T-helper 1 cell (primary cell): ENCODE measurements around the gene XCR1.
"Not testable (repeated sequence)": the region's sequence is repeated elsewhere in the genome, so short reads cannot be mapped to it uniquely, and the experiment has no call there.

Source experiments
- DNase-seq, 5 donors: peaks; one replicate each; pipeline ENCODE4 v3.0.0-alpha.2; 2012 to 2020

The XCR1 gene

GRCh38 chr3:46038916-46039315 is 11.6 kb upstream of the XCR1 start:
- no peak for DNase-seq

GRCh38 chr3:46038071-46038470 is 10.8 kb upstream of the XCR1 start:
- not testable (repeated sequence) for DNase-seq

DNA sequence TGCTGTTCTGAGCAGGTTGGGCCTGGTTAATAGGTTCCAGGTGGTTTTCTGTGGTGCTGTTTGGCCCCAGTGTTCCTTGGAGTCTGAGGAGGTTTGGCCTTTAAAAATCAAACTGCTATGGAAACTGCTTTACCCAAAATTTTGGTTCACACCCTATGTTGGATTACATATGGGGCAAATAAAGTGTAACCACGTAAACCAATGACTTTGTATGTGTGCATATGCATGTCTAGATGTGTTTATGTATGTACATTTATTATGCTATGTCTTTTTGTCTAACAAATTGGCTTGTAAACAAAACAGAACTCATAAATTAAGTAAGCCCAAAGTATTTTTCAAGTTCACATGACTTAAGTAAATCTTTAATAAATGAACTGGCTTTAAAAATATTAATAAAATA is 8.9 kb upstream of the XCR1 start:
- no peak for DNase-seq

- DNase-seq, result no peak
These were observed 4.5 kb upstream of the XCR1 start for GRCh38 chr3:46031747-46032146.

DNA sequence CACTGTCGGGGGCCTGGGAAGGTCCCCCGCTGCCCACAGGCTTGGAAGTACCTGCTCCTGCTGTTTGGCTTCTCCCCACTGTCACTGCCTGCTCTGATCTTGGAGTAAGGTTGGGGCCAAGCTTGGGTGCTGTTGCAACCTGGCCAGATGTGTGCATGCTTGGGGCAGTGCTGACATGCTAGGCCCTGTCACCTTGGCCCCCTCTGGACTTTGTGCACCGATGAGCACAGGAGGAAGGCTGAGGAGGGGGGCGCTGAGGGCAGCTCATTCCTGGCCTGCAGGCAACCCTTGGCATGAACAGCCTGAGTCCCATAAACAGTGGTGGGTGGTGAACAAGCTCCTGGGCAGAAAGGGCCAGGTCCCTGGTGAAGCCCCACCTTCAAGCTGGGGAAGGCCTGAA is 4.0 kb upstream of the XCR1 start:
- DNase-seq, result no peak

DNA sequence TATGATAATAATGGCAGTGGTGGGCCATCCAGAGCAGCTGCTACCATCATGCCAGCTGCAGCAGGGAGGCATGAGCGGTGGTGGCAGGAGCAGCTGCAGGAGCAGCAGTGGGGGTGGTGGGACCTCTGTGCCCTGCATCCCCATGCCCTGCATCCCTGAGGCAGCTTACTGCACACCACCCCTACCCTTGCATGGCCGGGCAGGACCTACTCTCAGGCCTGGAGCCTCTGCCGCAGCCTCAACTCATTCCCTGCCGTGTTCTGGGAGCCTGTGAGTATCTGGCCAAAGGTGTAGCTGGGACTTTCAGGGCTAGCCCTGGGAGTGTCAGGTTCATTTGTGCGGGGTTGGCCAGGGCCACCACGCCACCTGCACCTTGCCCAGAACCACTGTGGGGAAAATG is 3.3 kb upstream of the XCR1 start:
- no peak for DNase-seq

- no peak for DNase-seq
These were observed 2.8 kb upstream of the XCR1 start for GRCh38 chr3:46029953-46030543.

- no peak for DNase-seq
These were observed 584 bp upstream of the XCR1 start for GRCh38 chr3:46027736-46028397.

- DNase-seq, result no peak
These were observed 2.1 kb downstream of the XCR1 start for GRCh38 chr3:46025139-46025538.

- no peak for DNase-seq
These were observed 3.2 kb downstream of the XCR1 start for GRCh38 chr3:46024131-46024530.

GRCh38 chr3:46022909-46023785 is 4.1 kb downstream of the XCR1 start:
- DNase-seq, result no peak

GRCh38 chr3:46021516-46021915 is 5.8 kb downstream of the XCR1 start:
- no peak for DNase-seq

GRCh38 chr3:46020766-46021510 is 6.3 kb downstream of the XCR1 start:
- no peak for DNase-seq

- no peak for DNase-seq
These were observed 7.6 kb downstream of the XCR1 start for GRCh38 chr3:46019707-46020106.

- DNase-seq, result no peak
These were observed 9.6 kb downstream of the XCR1 start for GRCh38 chr3:46017720-46018119.

DNA sequence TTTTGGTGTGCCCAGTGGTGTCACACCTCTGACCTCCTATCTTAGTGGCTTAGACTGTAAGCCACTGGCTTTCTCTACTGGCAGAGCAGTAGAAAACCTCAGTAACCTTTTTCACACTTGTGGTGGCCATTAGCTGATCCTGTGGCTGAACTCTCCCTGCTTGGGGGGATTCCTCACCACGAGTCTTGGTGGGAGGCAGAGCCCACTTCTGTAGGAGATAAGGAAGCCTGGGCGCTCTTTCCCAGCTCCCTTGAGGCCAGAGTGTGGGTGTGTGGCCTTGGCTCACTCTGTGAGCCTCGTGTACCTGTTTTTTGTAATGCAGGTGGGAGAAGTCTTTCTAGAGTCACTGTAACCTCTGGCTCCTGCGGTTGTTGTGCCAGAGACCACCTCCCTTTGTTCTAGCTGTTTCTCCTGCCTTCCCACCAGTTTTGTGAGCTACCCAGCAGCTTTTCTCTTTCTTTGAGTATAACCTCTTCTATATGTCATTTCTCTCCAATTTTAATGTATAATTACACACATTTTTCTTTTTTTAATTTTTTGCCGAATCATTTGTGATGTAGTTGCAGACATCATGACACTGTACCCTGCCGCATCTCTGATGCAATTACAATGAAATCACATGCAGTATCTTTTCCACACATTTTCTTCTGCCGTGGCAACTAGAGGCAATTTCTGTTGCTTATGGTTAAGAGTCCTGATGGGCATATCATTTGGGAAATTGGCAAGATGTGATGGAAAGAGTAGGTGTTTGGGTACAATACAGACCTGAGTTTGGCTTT is 13.8 kb downstream of the XCR1 start:
- no peak for DNase-seq

- no peak for DNase-seq
These were observed 15.0 kb downstream of the XCR1 start for GRCh38 chr3:46012246-46012645.

- DNase-seq, result no peak
These were observed 16.7 kb downstream of the XCR1 start for GRCh38 chr3:46010519-46011113.

DNA sequence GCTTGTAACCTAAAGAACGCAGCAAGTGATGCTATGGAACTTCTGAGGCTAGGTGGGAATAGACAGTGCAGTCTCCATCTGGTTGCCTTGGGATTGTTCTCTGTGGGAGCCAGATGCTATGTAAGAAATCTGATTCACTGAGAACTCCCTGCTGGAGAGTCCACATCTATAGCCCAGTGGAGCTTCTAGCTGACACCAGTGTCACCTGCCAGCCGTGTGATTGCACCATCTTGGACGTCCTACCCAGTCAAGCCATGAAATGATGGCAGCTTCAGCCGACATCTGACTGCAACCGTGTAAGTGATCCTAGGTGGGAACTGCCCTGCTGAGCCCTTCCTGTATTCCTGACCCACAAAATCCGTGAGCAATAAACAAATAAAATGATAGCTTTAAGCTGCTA is 19.2 kb downstream of the XCR1 start:
- no peak for DNase-seq

- no peak for DNase-seq
These were observed 20.0 kb downstream of the XCR1 start for GRCh38 chr3:46007280-46007679.

DNA sequence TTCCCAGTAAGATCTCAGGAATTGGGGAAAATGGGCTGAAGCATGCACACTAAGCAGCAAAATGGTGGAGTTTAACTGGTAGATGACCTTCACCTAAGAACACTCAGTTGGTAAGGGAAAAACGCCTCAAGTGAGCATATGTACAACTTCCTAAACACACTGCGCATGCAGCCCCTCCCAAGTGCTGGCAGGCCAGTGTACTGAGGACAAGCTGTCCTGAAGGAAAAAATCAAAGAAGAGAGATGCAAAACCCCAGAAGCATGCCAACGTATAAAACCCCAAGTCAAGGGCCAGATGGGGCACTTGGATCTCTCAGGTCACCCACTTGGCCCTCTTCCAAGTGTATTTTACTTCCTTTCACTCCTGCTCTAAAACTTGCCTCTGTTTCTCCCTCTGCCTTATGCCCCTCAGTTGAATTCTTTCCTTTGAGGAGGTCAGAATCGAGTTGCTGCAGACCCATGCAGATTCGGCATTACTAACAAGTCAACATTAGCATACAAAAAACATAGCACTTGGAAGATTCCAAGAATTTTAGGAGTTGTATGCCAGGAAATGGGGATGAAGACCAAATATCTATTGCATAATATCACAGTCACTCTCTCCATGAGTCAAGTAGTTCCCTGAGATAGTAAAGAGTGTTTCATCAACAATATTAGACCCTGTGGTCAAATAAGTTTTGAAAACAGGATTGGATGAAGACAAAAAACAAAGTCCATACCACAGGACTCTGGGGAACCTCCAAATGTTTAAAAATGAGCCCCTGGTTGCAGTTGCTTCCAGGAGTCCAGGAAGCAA is 20.8 kb downstream of the XCR1 start:
- no peak for DNase-seq
